ENCODE results near the gene LRRC23. TPM values are rescaled to one million over a fixed set of nuclear protein-coding genes. Genes with fewer than 3 reads are reported as not detected.

Gene LRRC23
- total and polyA plus RNA-seq, 4 donors = 29.6 to 61.0 (median 42.1) TPM

GRCh38 chr12:6962285-6963015 is 57.8 kb downstream of the LRRC23 start:
- TF ChIP-seq CTCF (IDR thresholded peaks at IDR 0.05; ENCODE audit: control extremely low read depth, extremely low read depth) = no peak
- Histone ChIP-seq H3K27ac (ENCODE audit: low read depth in 1 of 2, low read length in 1 of 2) (peak overlapping the region; percentile 38 to 92), H3K9me3 (ENCODE audit: control insufficient read depth in 4 of 4, insufficient read depth in 3 of 4, low read length in 3 of 4) (no peaks in the 10 kb centered on the region), H3K36me3 (ENCODE audit: control insufficient read depth in 4 of 4, insufficient read depth in 4 of 4, low read length in 4 of 4) (peaks cover 4 to 29% (median 17%) of the 10 kb centered on the region in 4 donors), H3K9ac (ENCODE audit: insufficient read depth in 1 of 2, low read length in 2 of 2) (peak overlapping the region; percentile 42 to 77), H3K4me1 (ENCODE audit: control insufficient read depth in 5 of 5, insufficient read depth in 5 of 5, low read length in 5 of 5) (peaks cover 0 to 27% (median 16%) of the 10 kb centered on the region in 5 donors), H3K4me3 (no peak overlapping the region), H3K27me3 (ENCODE audit: control insufficient read depth in 3 of 3, insufficient read depth in 3 of 3, low read length in 2 of 3) (no peaks in the 10 kb centered on the region)
- ATAC-seq (ENCODE audit: insufficient read depth, low FRiP score) = peak; percentile 32
- WGBS, 2 donors = 58 to 59% methylated on average over 25 of the region's 25 CpGs
- no peak for DNase-seq

GRCh38 chr12:6963016-6963731 is 58.6 kb downstream of the LRRC23 start:
- 67 to 74% methylated on average over 32 of the region's 32 CpGs for WGBS, 2 donors
- Histone ChIP-seq H3K4me3 (peak overlapping the region; percentile 50), H3K27ac (ENCODE audit: low read depth in 1 of 2, low read length in 1 of 2) (peak overlapping the region in 1 of 2 donors; percentile 92), H3K4me1 (ENCODE audit: control insufficient read depth in 5 of 5, insufficient read depth in 5 of 5, low read length in 5 of 5) (peaks cover 0 to 25% (median 16%) of the 10 kb centered on the region in 5 donors), H3K27me3 (ENCODE audit: control insufficient read depth in 3 of 3, insufficient read depth in 3 of 3, low read length in 2 of 3) (no peaks in the 10 kb centered on the region), H3K9ac (ENCODE audit: insufficient read depth in 1 of 2, low read length in 2 of 2) (peak overlapping the region in 1 of 2 donors; percentile 77), H3K36me3 (ENCODE audit: control insufficient read depth in 4 of 4, insufficient read depth in 4 of 4, low read length in 4 of 4) (peaks cover 6 to 33% (median 23%) of the 10 kb centered on the region in 4 donors), H3K9me3 (ENCODE audit: control insufficient read depth in 4 of 4, insufficient read depth in 3 of 4, low read length in 3 of 4) (no peaks in the 10 kb centered on the region)
- no peak for TF ChIP-seq CTCF (IDR thresholded peaks at IDR 0.05; ENCODE audit: control extremely low read depth, extremely low read depth)
- peak; percentile 63 to 84 (median 83) for DNase-seq
- ATAC-seq (ENCODE audit: insufficient read depth, low FRiP score) = peak; percentile 56

Small RNA genes lying within 50 kb of the gene (small RNA-seq; reads per million reads assigned to genes)
- 284 reads per million, percentile 99 among the genes with 10 or more reads in this experiment for gene MIR141 (ENCODE audit: low replicate concordance)
- 107 reads per million, percentile 98 among the genes with 10 or more reads in this experiment for gene MIR200C (ENCODE audit: low replicate concordance)
- not detected for gene RNU7-1 (ENCODE audit: low replicate concordance)

Other genes starting within 250 kb of the LRRC23 start
- gene ING4, start 241.7 kb upstream of the LRRC23 start, total RNA-seq = 10 to 100 TPM; 22.4 to 74.3 TPM
- gene ING4, start 241.7 kb upstream of the LRRC23 start, polyA plus RNA-seq = 10 to 100 TPM; 20.3 to 31.7 TPM
- 10 to 100 TPM; 29.2 to 50.8 TPM for gene ZNF384, start 215.4 kb upstream of the LRRC23 start, total RNA-seq
- gene ZNF384, start 215.4 kb upstream of the LRRC23 start, polyA plus RNA-seq = 10 to 100 TPM; 29.0 to 34.4 TPM
- gene PIANP, start 204.0 kb upstream of the LRRC23 start, total RNA-seq = 1 to 10 TPM in 1 of 2 donors, under 1 TPM in 1; 0.25 to 1.4 TPM
- gene PIANP, start 204.0 kb upstream of the LRRC23 start, polyA plus RNA-seq = under 1 TPM; 0.23 to 0.37 TPM
- 10 to 100 TPM; 40.1 to 74.7 TPM for gene COPS7A, start 180.8 kb upstream of the LRRC23 start, total RNA-seq
- gene COPS7A, start 180.8 kb upstream of the LRRC23 start, polyA plus RNA-seq = 10 to 100 TPM; 53.4 to 69.0 TPM
- gene MLF2, start 151.7 kb upstream of the LRRC23 start, total RNA-seq = 100 to 1,000 TPM in 1 of 2 donors, 10 to 100 TPM in 1; 95.9 to 160 TPM
- gene MLF2, start 151.7 kb upstream of the LRRC23 start, polyA plus RNA-seq = 100 to 1,000 TPM; 169 to 171 TPM
- 100 to 1,000 TPM in 1 of 2 donors, 10 to 100 TPM in 1; 65.6 to 301 TPM for gene PTMS, start 138.5 kb upstream of the LRRC23 start, total RNA-seq
- 100 to 1,000 TPM; 196 to 801 TPM for gene PTMS, start 138.5 kb upstream of the LRRC23 start, polyA plus RNA-seq
- gene LAG3, start 132.3 kb upstream of the LRRC23 start, total RNA-seq = 1 to 10 TPM in 1 of 2 donors, under 1 TPM in 1; 0.82 to 1.7 TPM
- gene LAG3, start 132.3 kb upstream of the LRRC23 start, polyA plus RNA-seq = 1 to 10 TPM; 1.2 to 1.7 TPM
- 10 to 100 TPM; 60.6 to 83.7 TPM for gene CD4, start 115.3 kb upstream of the LRRC23 start, total RNA-seq
- gene CD4, start 115.3 kb upstream of the LRRC23 start, polyA plus RNA-seq = 10 to 100 TPM; 20.6 to 45.5 TPM
- 10 to 100 TPM; 23.4 to 36.0 TPM for gene GPR162, start 83.0 kb upstream of the LRRC23 start, total RNA-seq
- 10 to 100 TPM; 22.8 to 24.6 TPM for gene GPR162, start 83.0 kb upstream of the LRRC23 start, polyA plus RNA-seq
- gene P3H3, start 76.4 kb upstream of the LRRC23 start, total RNA-seq = 10 to 100 TPM; 16.1 to 23.3 TPM
- 10 to 100 TPM in 1 of 2 donors, 1 to 10 TPM in 1; 9.3 to 12.2 TPM for gene P3H3, start 76.4 kb upstream of the LRRC23 start, polyA plus RNA-seq
- 1 to 10 TPM; 1.3 to 3.3 TPM for gene GNB3, start 63.9 kb upstream of the LRRC23 start, total RNA-seq
- 1 to 10 TPM; 1.2 to 2.0 TPM for gene GNB3, start 63.9 kb upstream of the LRRC23 start, polyA plus RNA-seq
- 1 to 10 TPM; 1.3 to 3.5 TPM for gene CDCA3, start 53.5 kb upstream of the LRRC23 start, total RNA-seq
- 1 to 10 TPM; 2.2 to 4.1 TPM for gene CDCA3, start 53.5 kb upstream of the LRRC23 start, polyA plus RNA-seq
- 10 to 100 TPM; 35.3 to 92.1 TPM for gene USP5, start 52.7 kb upstream of the LRRC23 start, total RNA-seq
- 10 to 100 TPM; 24.8 to 38.1 TPM for gene USP5, start 52.7 kb upstream of the LRRC23 start, polyA plus RNA-seq
- 100 to 1,000 TPM; 256 to 507 TPM for gene TPI1, start 37.3 kb upstream of the LRRC23 start, total RNA-seq
- 1,000 to 10,000 TPM in 1 of 2 donors, 100 to 1,000 TPM in 1; 362 to 1,097 TPM for gene TPI1, start 37.3 kb upstream of the LRRC23 start, polyA plus RNA-seq
- 10 to 100 TPM; 25.3 to 37.5 TPM for gene SPSB2, start 31.5 kb upstream of the LRRC23 start, total RNA-seq
- 10 to 100 TPM; 21.0 to 39.8 TPM for gene SPSB2, start 31.5 kb upstream of the LRRC23 start, polyA plus RNA-seq
- gene ENO2, start 9.8 kb downstream of the LRRC23 start, total RNA-seq = 10 to 100 TPM; 14.4 to 41.9 TPM
- 10 to 100 TPM; 26.8 to 34.8 TPM for gene ENO2, start 9.8 kb downstream of the LRRC23 start, polyA plus RNA-seq
- gene ATN1, start 23.1 kb downstream of the LRRC23 start, total RNA-seq = 100 to 1,000 TPM in 1 of 2 donors, 10 to 100 TPM in 1; 72.1 to 113 TPM
- 10 to 100 TPM; 63.5 to 87.5 TPM for gene ATN1, start 23.1 kb downstream of the LRRC23 start, polyA plus RNA-seq
- gene RNU7-1, start 39.0 kb downstream of the LRRC23 start, total RNA-seq = not detected
- not detected for gene RNU7-1, start 39.0 kb downstream of the LRRC23 start, polyA plus RNA-seq
- 100 to 1,000 TPM in 1 of 2 donors, 10 to 100 TPM in 1; 92.9 to 196 TPM for gene C12orf57, start 39.2 kb downstream of the LRRC23 start, total RNA-seq
- gene C12orf57, start 39.2 kb downstream of the LRRC23 start, polyA plus RNA-seq = 100 to 1,000 TPM; 370 to 437 TPM
- 100 to 1,000 TPM in 1 of 2 donors, 10 to 100 TPM in 1; 38.2 to 140 TPM for gene PTPN6, start 46.5 kb downstream of the LRRC23 start, total RNA-seq
- 100 to 1,000 TPM; 201 to 222 TPM for gene PTPN6, start 46.5 kb downstream of the LRRC23 start, polyA plus RNA-seq
- 100 to 1,000 TPM; 103 to 154 TPM for gene PHB2, start 65.8 kb downstream of the LRRC23 start, total RNA-seq
- gene PHB2, start 65.8 kb downstream of the LRRC23 start, polyA plus RNA-seq = 100 to 1,000 TPM; 129 to 149 TPM
- gene EMG1, start 66.1 kb downstream of the LRRC23 start, total RNA-seq = 10 to 100 TPM; 25.2 to 56.3 TPM
- 10 to 100 TPM; 38.6 to 42.0 TPM for gene EMG1, start 66.1 kb downstream of the LRRC23 start, polyA plus RNA-seq
- 10 to 100 TPM; 60.0 to 78.6 TPM for gene LPCAT3, start 113.7 kb downstream of the LRRC23 start, total RNA-seq
- gene LPCAT3, start 113.7 kb downstream of the LRRC23 start, polyA plus RNA-seq = 10 to 100 TPM; 45.4 to 52.4 TPM
- 100 to 1,000 TPM; 253 to 291 TPM for gene C1S, start 155.9 kb downstream of the LRRC23 start, total RNA-seq
- 100 to 1,000 TPM; 148 to 252 TPM for gene C1S, start 155.9 kb downstream of the LRRC23 start, polyA plus RNA-seq
- 100 to 1,000 TPM; 268 to 525 TPM for gene C1R, start 187.6 kb downstream of the LRRC23 start, total RNA-seq
- 100 to 1,000 TPM; 416 to 452 TPM for gene C1R, start 187.6 kb downstream of the LRRC23 start, polyA plus RNA-seq
- 100 to 1,000 TPM; 108 to 116 TPM for gene C1RL, start 204.4 kb downstream of the LRRC23 start, total RNA-seq
- gene C1RL, start 204.4 kb downstream of the LRRC23 start, polyA plus RNA-seq = 10 to 100 TPM; 60.5 to 65.4 TPM
- gene RBP5, start 224.1 kb downstream of the LRRC23 start, total RNA-seq = 1 to 10 TPM; 1.9 to 2.7 TPM
- 1 to 10 TPM; 2.0 to 3.3 TPM for gene RBP5, start 224.1 kb downstream of the LRRC23 start, polyA plus RNA-seq
- gene CLSTN3, start 225.5 kb downstream of the LRRC23 start, total RNA-seq = 10 to 100 TPM; 37.8 to 74.2 TPM
- 10 to 100 TPM; 30.8 to 36.3 TPM for gene CLSTN3, start 225.5 kb downstream of the LRRC23 start, polyA plus RNA-seq

All from lung (tissue), 13 donors.